Breast epithelium (tissue), 3 donors: ENCODE measurements around the gene SLK.

ENCODE experiments used
- POLR2A ChIP-seq: fragments of 450-650 bp; IDR thresholded peaks from one replicate; pipeline ENCODE4 v1.6.1; 2016; ENCODE audit warnings: antibody characterized with exemption, mild to moderate bottlenecking, moderate library complexity
- TF ChIP-seq, protein P1 (sequence below), 3 donors: fragments of 450-650 bp; IDR thresholded peaks; one replicate each; pipeline ENCODE4 v1.5.1; 2016 to 2017; ENCODE audit warnings: antibody characterized with exemption in 3 of 3, mild to moderate bottlenecking in 3 of 3, moderate library complexity in 3 of 3

GRCh38 chr10:103928784-103929183, 38.2 kb upstream of the SLK start:
- TF ChIP-seq, protein P1, sequence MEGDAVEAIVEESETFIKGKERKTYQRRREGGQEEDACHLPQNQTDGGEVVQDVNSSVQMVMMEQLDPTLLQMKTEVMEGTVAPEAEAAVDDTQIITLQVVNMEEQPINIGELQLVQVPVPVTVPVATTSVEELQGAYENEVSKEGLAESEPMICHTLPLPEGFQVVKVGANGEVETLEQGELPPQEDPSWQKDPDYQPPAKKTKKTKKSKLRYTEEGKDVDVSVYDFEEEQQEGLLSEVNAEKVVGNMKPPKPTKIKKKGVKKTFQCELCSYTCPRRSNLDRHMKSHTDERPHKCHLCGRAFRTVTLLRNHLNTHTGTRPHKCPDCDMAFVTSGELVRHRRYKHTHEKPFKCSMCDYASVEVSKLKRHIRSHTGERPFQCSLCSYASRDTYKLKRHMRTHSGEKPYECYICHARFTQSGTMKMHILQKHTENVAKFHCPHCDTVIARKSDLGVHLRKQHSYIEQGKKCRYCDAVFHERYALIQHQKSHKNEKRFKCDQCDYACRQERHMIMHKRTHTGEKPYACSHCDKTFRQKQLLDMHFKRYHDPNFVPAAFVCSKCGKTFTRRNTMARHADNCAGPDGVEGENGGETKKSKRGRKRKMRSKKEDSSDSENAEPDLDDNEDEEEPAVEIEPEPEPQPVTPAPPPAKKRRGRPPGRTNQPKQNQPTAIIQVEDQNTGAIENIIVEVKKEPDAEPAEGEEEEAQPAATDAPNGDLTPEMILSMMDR (IDR thresholded peaks at IDR 0.05), result no peak
- TF ChIP-seq POLR2A, result no peak
